GM12878 (cell line): Measurements from ENCODE around the gene NAMPT. TPM values are rescaled to one million over a fixed set of nuclear protein-coding genes. Genes with fewer than 3 reads are reported as not detected.

Source experiments
- ATAC-seq: fragments of 200-7000 bp; cut with Tn5 transposase; 3 replicates; pipeline ENCODE4 v1.9.1; 2020; ENCODE audit warnings: mild to moderate bottlenecking, moderate library complexity
- BruUV-seq: library from RNA; stranded (reverse); fragments of 400-500 nt; replicated peaks from 2 replicates; lab custom pipeline; 2021; lab: Mats Ljungman, UMichigan
- CTCF ChIA-PET: fragments of 300-600 bp; sonication (Branson Sonifier 250); formaldehyde crosslinking; extraction: SDS; loops from one replicate; lab custom pipeline; 2021; ENCODE audit warnings: inconsistent platforms; lab: Yijun Ruan, JAX
- POLR2A ChIA-PET: fragments of 350-600 bp; formaldehyde crosslinking; extraction: SDS; loops from one replicate; lab custom pipeline; 2021; ENCODE audit warnings: inconsistent platforms; lab: Charles Lee
- RAD21 ChIA-PET: fragments of 300-600 bp; sonication (Branson Sonifier 250); formaldehyde crosslinking; loops from one replicate; lab custom pipeline; 2023; ENCODE audit warnings: antibody characterized with exemption; ENCODE audit not compliant: unreplicated experiment; lab: Charles Lee
- SMC1A ChIA-PET: fragments of 300-600 bp; sonication (Branson Sonifier 250); formaldehyde crosslinking; loops from one replicate; lab custom pipeline; 2023; ENCODE audit not compliant: unreplicated experiment, uncharacterized antibody; lab: Charles Lee
- DNase-seq: peaks from one replicate; pipeline ENCODE4 v3.0.0-alpha.2; 2011; ENCODE audit warnings: low read depth, low spot score
- FAIRE-seq: peaks from 3 replicates; lab custom pipeline; 2011; peaks lifted over from hg19 to GRCh38; lab: Jason Lieb, UNC
- H2AFZ ChIP-seq: 2 replicates; pipeline ENCODE4 v1.6.0; 2011; ENCODE audit warnings: low read depth, low read length, control low read depth; ENCODE audit not compliant: control insufficient read depth
- H3K27ac ChIP-seq: 2 replicates; pipeline ENCODE4 v1.5.1; 2011; ENCODE audit warnings: control low read depth; ENCODE audit not compliant: control insufficient read depth, insufficient read depth
- H3K27me3 ChIP-seq, 2 experiments: replicated peaks in 1 of 2; 2 replicates each; pipeline versions ENCODE4 v1.6.0 to v1.6.1; 2011; ENCODE audit warnings: low read length in 1 of 2; ENCODE audit not compliant: control insufficient read depth in 2 of 2, insufficient read depth in 2 of 2
- H3K36me3 ChIP-seq, 2 experiments: 2 replicates each; pipeline ENCODE4 v1.5.1; 2011; ENCODE audit warnings: low read length in 1 of 2; ENCODE audit not compliant: control insufficient read depth in 2 of 2, insufficient read depth in 2 of 2
- H3K4me1 ChIP-seq: 2 replicates; pipeline ENCODE4 v1.6.1; 2011; ENCODE audit warnings: mild to moderate bottlenecking, low read length, moderate library complexity, mixed read lengths; ENCODE audit not compliant: control insufficient read depth, insufficient read depth
- H3K4me2 ChIP-seq: 2 replicates; pipeline ENCODE4 v1.6.0; 2011; ENCODE audit warnings: control low read depth; ENCODE audit not compliant: control insufficient read depth, insufficient read depth
- H3K4me3 ChIP-seq: fragments of 200-600 bp; sonication (generic); 2 replicates; pipeline ENCODE4 v1.5.1; 2016
- H3K79me2 ChIP-seq: 2 replicates; pipeline ENCODE4 v1.6.0; 2011; ENCODE audit warnings: low read length; ENCODE audit not compliant: control insufficient read depth, insufficient read depth
- H3K9ac ChIP-seq: 2 replicates; pipeline ENCODE4 v1.8.0; 2011; ENCODE audit warnings: low read length, control low read depth, mixed read lengths; ENCODE audit not compliant: control insufficient read depth, insufficient read depth
- H3K9me3 ChIP-seq: replicated peaks from 3 replicates; pipeline ENCODE4 v1.5.1; 2011; ENCODE audit warnings: mild to moderate bottlenecking, low read length; ENCODE audit not compliant: control insufficient read depth, insufficient read depth
- H4K20me1 ChIP-seq: 2 replicates; pipeline ENCODE4 v1.6.0; 2011; ENCODE audit not compliant: control insufficient read depth, insufficient read depth
- ATF2 ChIP-seq: IDR thresholded peaks from 2 replicates; pipeline ENCODE4 v1.6.1; 2012; ENCODE audit warnings: low read length, inconsistent platforms
- BCL11A ChIP-seq: IDR thresholded peaks from 2 replicates; pipeline ENCODE4 v1.6.1; 2011; ENCODE audit warnings: low read depth, low read length
- CBX5 ChIP-seq: sonication (generic); IDR thresholded peaks from 2 replicates; pipeline ENCODE4 v1.6.1; 2016; ENCODE audit warnings: low read depth, moderate library complexity, mild to moderate bottlenecking, inconsistent platforms
- MEF2A ChIP-seq: IDR thresholded peaks from 2 replicates; pipeline ENCODE4 v1.6.1; 2011; ENCODE audit warnings: low read depth, mild to moderate bottlenecking, low read length, moderate library complexity; ENCODE audit not compliant: insufficient read depth
- MEF2B ChIP-seq: fragments of 450-650 bp; IDR thresholded peaks from 2 replicates; pipeline ENCODE4 v1.6.1; 2018; ENCODE audit warnings: mild to moderate bottlenecking, moderate library complexity; ENCODE audit not compliant: partially characterized antibody, poor library complexity, severe bottlenecking
- MTA3 ChIP-seq: IDR thresholded peaks from 2 replicates; pipeline ENCODE4 v1.6.1; 2012; ENCODE audit warnings: low read length, inconsistent platforms, borderline replicate concordance
- NFIC ChIP-seq: IDR thresholded peaks from 2 replicates; pipeline ENCODE4 v1.6.1; 2012; ENCODE audit warnings: low read depth, mild to moderate bottlenecking, inconsistent platforms, low read length, moderate library complexity
- RAD21 ChIP-seq: IDR thresholded peaks from 2 replicates; pipeline ENCODE4 v1.6.1; 2011; ENCODE audit warnings: mild to moderate bottlenecking, low read depth, low read length, moderate library complexity; ENCODE audit not compliant: insufficient read depth
- RUNX3 ChIP-seq: IDR thresholded peaks from 2 replicates; pipeline ENCODE4 v1.6.1; 2012; ENCODE audit warnings: low read length, inconsistent platforms
- SPI1 ChIP-seq: IDR thresholded peaks from 2 replicates; pipeline ENCODE4 v1.6.1; 2011; ENCODE audit warnings: low read depth, mild to moderate bottlenecking, low read length, moderate library complexity, borderline replicate concordance; ENCODE audit not compliant: insufficient read depth
- ZNF592 ChIP-seq: fragments of 450-650 bp; IDR thresholded peaks from 2 replicates; pipeline ENCODE4 v1.6.1; 2017; ENCODE audit warnings: mild to moderate bottlenecking, moderate library complexity
- WGBS: methylation state at CpG from one replicate; pipeline ENCODE4 v1.1.6; 2016; ENCODE audit warnings: low lambda C conversion rate; ENCODE audit not compliant: insufficient replicate concordance, insufficient coverage; ENCODE audit errors: missing lambda C conversion rate; 5-methylcytosine and 5-hydroxymethylcytosine counted together
- in situ Hi-C: fragments of 300-500 bp; cut with MboI; formaldehyde crosslinking; loops from 9 replicates; pipeline ENCODE4 v1.14.3; 2018; ENCODE audit warnings: mixed read lengths
- intact Hi-C: fragments of 100-400 bp; cut with micrococcal nuclease; formaldehyde crosslinking; loops from one replicate; pipeline ENCODE4 v1.14.2; 2022; ENCODE audit not compliant: unreplicated experiment
- polyA plus RNA-seq, 11 experiments: library from polyadenylated mRNA; depleted of rRNA in 4 of 11; unstranded in 6 of 11; stranded (reverse) in 5 of 11; fragments of >200 nt; fragmentation: Nextera tagmentation in 4 of 11; fragmentation: Illumina TruSeq in 1 of 11; extraction: Ambion mirVana in 4 of 11; extraction: Trizol in 1 of 11; gene quantifications; 1 replicate in 1 of 11; 2 replicates in 10 of 11; pipeline versions ENCODE4 v1.2.1 to v1.2.3, GENCODE V29; 2011 to 2016; ENCODE audit warnings: inconsistent platforms in 2 of 11, missing spikeins in 2 of 11, low read depth in 1 of 11
- total RNA-seq, 4 experiments: library from RNA; depleted of rRNA in 3 of 4; stranded (reverse); fragments of >200 nt in 3 of 4; fragmentation: Illumina TruSeq in 1 of 4; extraction: Trizol in 1 of 4; gene quantifications; 2 replicates each; pipeline versions ENCODE4 v1.2.1 to v1.2.3, GENCODE V29; 2013 to 2021
- TF ChIP-seq, protein P1 (sequence below): fragments of 450-650 bp; IDR thresholded peaks from 2 replicates; pipeline ENCODE4 v1.6.1; 2014; ENCODE audit warnings: mild to moderate bottlenecking

The NAMPT gene
- total and polyA plus RNA-seq, 10 of the 15 experiments (the other 5 are each of a cell fraction or from before 2014, with no cell fraction given) = 28.3 to 173 (median 75.0) TPM

GRCh38 chr7:106282852-106283251, 1.9 kb downstream of the NAMPT start:
- BruUV-seq = no TSS peak
- POLR2A ChIA-PET = interaction anchor here (0.7 to 1.5 kb wide), 2 partner anchors 11 to 266 kb away, joined by 4 to 16 read pairs; no protein-coding TSS in a partner anchor
- TF ChIP-seq, protein P1, sequence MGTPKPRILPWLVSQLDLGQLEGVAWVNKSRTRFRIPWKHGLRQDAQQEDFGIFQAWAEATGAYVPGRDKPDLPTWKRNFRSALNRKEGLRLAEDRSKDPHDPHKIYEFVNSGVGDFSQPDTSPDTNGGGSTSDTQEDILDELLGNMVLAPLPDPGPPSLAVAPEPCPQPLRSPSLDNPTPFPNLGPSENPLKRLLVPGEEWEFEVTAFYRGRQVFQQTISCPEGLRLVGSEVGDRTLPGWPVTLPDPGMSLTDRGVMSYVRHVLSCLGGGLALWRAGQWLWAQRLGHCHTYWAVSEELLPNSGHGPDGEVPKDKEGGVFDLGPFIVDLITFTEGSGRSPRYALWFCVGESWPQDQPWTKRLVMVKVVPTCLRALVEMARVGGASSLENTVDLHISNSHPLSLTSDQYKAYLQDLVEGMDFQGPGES = no peak
- TF ChIP-seq BCL11A (0 out of 2 replicates have a peak, but pooled peaks have one; percentile 6), SPI1 (peak; percentile 46; the same call in 1 of the 2 replicates), RUNX3 (peak; percentile 86), RAD21 (no peak), NFIC (peak; percentile 51; the same call in 1 of the 2 replicates), MTA3 (0 out of 2 replicates have a peak, but pooled peaks have one; percentile 49), ZNF592 (no peak), CBX5 (no peak), MEF2B (peak; percentile 80), MEF2A (peak; percentile 80), ATF2 (0 out of 2 replicates have a peak, but pooled peaks have one; percentile 44)
- CTCF ChIA-PET = interaction anchor here (1.9 kb wide), 1 partner anchor 83 kb away, joined by 11 read pairs; no protein-coding TSS in a partner anchor
- SMC1A ChIA-PET = interaction anchor here (0.8 to 1.5 kb wide), 3 partner anchors 65 to 188 kb away, joined by 3 to 8 read pairs (median 3); no protein-coding TSS in a partner anchor
- no peaks in the 10 kb centered on the region for H3K9me3 ChIP-seq
- H3K4me1 ChIP-seq = peaks cover 3% of the 10 kb centered on the region; the same call in 1 of the 2 replicates
- peak overlapping the region; percentile 83 for H3K9ac ChIP-seq
- 87% methylated on average over 3 of the region's 3 CpGs for WGBS
- H3K4me3 ChIP-seq = peak overlapping the region; percentile 82
- H2AFZ ChIP-seq = no peak overlapping the region
- DNase-seq (no peak), FAIRE-seq (no peak), ATAC-seq (no peak)
- no peaks in the 10 kb centered on the region for H4K20me1 ChIP-seq
- H3K27ac ChIP-seq = peak overlapping the region; percentile 83
- H3K27me3 ChIP-seq = no peaks in the 10 kb centered on the region
- peaks cover 70% of the 10 kb centered on the region for H3K79me2 ChIP-seq
- H3K4me2 ChIP-seq = peak overlapping the region; percentile 78
- RAD21 ChIA-PET = interaction anchor here (1.8 to 2.6 kb wide), 4 partner anchors 10 to 179 kb away, joined by 6 to 20 read pairs (median 14); no protein-coding TSS in a partner anchor
- in situ Hi-C loops (loop anchor here (25.0 kb wide), 1 partner anchor 1271 kb away; the partner anchor contains the start of gene KMT2E), intact Hi-C loops (loop anchor here (2.0 to 10.0 kb wide), 3 partner anchors 102 to 1268 kb away; partner anchors contain the start of gene KMT2E)
- peaks cover 0 to 2% of the 10 kb centered on the region in 2 experiments; a peak in 1 of 4 replicates for H3K36me3 ChIP-seq
